SU-DHL-6 (cell line): ENCODE measurements around the gene LAMA1.

Experiments used
- H2AFZ ChIP-seq: fragments of 200-600 bp; sonication (generic); 2 replicates; pipeline ENCODE4 v1.6.1; 2014; ENCODE audit warnings: low read depth, mild to moderate bottlenecking, moderate library complexity, mixed read lengths, antibody characterized with exemption, low read length; ENCODE audit not compliant: severe bottlenecking
- H3F3A ChIP-seq: fragments of 200-600 bp; shearing (Covaris generic); 2 replicates; pipeline ENCODE4 v1.6.0; 2016; ENCODE audit warnings: antibody characterized with exemption, mild to moderate bottlenecking; ENCODE audit not compliant: insufficient read depth
- H3K27ac ChIP-seq: fragments of 200-600 bp; sonication (generic); 2 replicates; pipeline ENCODE4 v1.5.1; 2016; ENCODE audit warnings: low read depth, mild to moderate bottlenecking, low read length, moderate library complexity, mixed read lengths
- H3K27me3 ChIP-seq: fragments of 200-600 bp; sonication (generic), shearing (Covaris generic); 2 replicates; pipeline ENCODE4 v1.6.0; 2014; ENCODE audit warnings: mild to moderate bottlenecking, low read length
- H3K36me3 ChIP-seq: fragments of 200-600 bp; sonication (generic); 2 replicates; pipeline ENCODE4 v1.6.1; 2014; ENCODE audit warnings: mild to moderate bottlenecking, low read length, mixed read lengths
- H3K4me2 ChIP-seq: fragments of 300-600, 200-600 bp; shearing (Covaris generic), sonication (generic); 2 replicates; pipeline ENCODE4 v1.6.0; 2014; ENCODE audit warnings: low read length, low read depth, mild to moderate bottlenecking; ENCODE audit not compliant: poor library complexity, severe bottlenecking
- H3K4me3 ChIP-seq: fragments of 200-600 bp; sonication (generic); 2 replicates; pipeline ENCODE4 v1.5.1; 2014; ENCODE audit warnings: antibody characterized with exemption, low read length, mild to moderate bottlenecking, mixed read lengths; ENCODE audit not compliant: insufficient read depth, poor library complexity, severe bottlenecking
- H3K79me2 ChIP-seq: fragments of 200-600 bp; sonication (generic); 2 replicates; pipeline ENCODE4 v1.6.1; 2014; ENCODE audit warnings: mild to moderate bottlenecking, low read length, moderate library complexity; ENCODE audit not compliant: insufficient read depth
- H3K9ac ChIP-seq: fragments of 200-600 bp; sonication (generic); 2 replicates; pipeline ENCODE4 v1.7.0; 2014; ENCODE audit warnings: mild to moderate bottlenecking, low read length
- H3K9me2 ChIP-seq: fragments of 200-600 bp; sonication (generic); replicated peaks from 2 replicates; pipeline ENCODE4 v1.6.1; 2014; ENCODE audit warnings: low read length; ENCODE audit not compliant: insufficient read depth
- H3K9me3 ChIP-seq: fragments of 200-600 bp; sonication (generic); 2 replicates; pipeline ENCODE4 v1.6.1; 2014; ENCODE audit warnings: low read length, mixed read lengths; ENCODE audit not compliant: insufficient read depth
- H4K20me1 ChIP-seq: fragments of 200-600 bp; sonication (generic); 2 replicates; pipeline ENCODE4 v1.6.1; 2014; ENCODE audit warnings: low read depth, mild to moderate bottlenecking, antibody characterized with exemption, low read length, moderate library complexity, mixed read lengths
- CTCF ChIP-seq: fragments of 200-600 bp; sonication (generic); IDR thresholded peaks from one replicate; pipeline ENCODE4 v1.5.1; 2017; ENCODE audit warnings: antibody characterized with exemption, mild to moderate bottlenecking, low read length, moderate library complexity; ENCODE audit not compliant: insufficient read depth, poor library complexity, severe bottlenecking
- EZH2phosphoT487 ChIP-seq: fragments of 200-600 bp; sonication (generic), shearing (Covaris generic); conservative IDR thresholded peaks from 2 replicates; pipeline ENCODE4 v1.6.1; 2018; ENCODE audit warnings: mild to moderate bottlenecking, antibody characterized with exemption, low read length, moderate library complexity, mixed read lengths

LAMA1 gene

GRCh38 chr18:7164323-7165004 lies 46.9 kb upstream of the LAMA1 start:
- H3K4me3 ChIP-seq, result no peak overlapping the region
- H3K79me2 ChIP-seq, result no peaks in the 10 kb centered on the region
- TF ChIP-seq CTCF (no peak), EZH2phosphoT487 (no peak)
- H3K27ac ChIP-seq, result no peak overlapping the region
- no peak overlapping the region for H3K4me2 ChIP-seq
- H3K9me2 ChIP-seq, result no peaks in the 10 kb centered on the region
- no peaks in the 10 kb centered on the region for H3F3A ChIP-seq
- H3K9me3 ChIP-seq, result no peaks in the 10 kb centered on the region
- H4K20me1 ChIP-seq, result no peaks in the 10 kb centered on the region
- no peak overlapping the region for H3K9ac ChIP-seq
- H3K27me3 ChIP-seq, result no peaks in the 10 kb centered on the region
- H2AFZ ChIP-seq, result no peak overlapping the region
- no peaks in the 10 kb centered on the region for H3K36me3 ChIP-seq

- Histone ChIP-seq H3K4me2 (no peak overlapping the region), H2AFZ (no peak overlapping the region)
These were observed 40.6 kb upstream of the LAMA1 start for GRCh38 chr18:7158216-7158615.

GRCh38 chr18:7157760-7158159 lies 40.2 kb upstream of the LAMA1 start:
- no peak overlapping the region for H3K4me2 ChIP-seq

More at GRCh38 chr18:7158216-7158615, 40.6 kb upstream of the LAMA1 start:
- Histone ChIP-seq H3K9ac (no peak overlapping the region), H3K9me2 (no peaks in the 10 kb centered on the region), H3F3A (no peaks in the 10 kb centered on the region), H3K4me3 (no peak overlapping the region), H4K20me1 (no peaks in the 10 kb centered on the region), H3K79me2 (no peaks in the 10 kb centered on the region), H3K9me3 (no peaks in the 10 kb centered on the region), H3K27me3 (no peaks in the 10 kb centered on the region), H3K27ac (no peak overlapping the region), H3K36me3 (no peaks in the 10 kb centered on the region)
- TF ChIP-seq CTCF, result no peak
- no peak for TF ChIP-seq EZH2phosphoT487

More at GRCh38 chr18:7157760-7158159, 40.2 kb upstream of the LAMA1 start:
- no peak overlapping the region for H3K9ac ChIP-seq
- no peak overlapping the region for H3K27ac ChIP-seq
- H3K36me3 ChIP-seq, result no peaks in the 10 kb centered on the region
- no peak overlapping the region for H2AFZ ChIP-seq
- H3K4me3 ChIP-seq, result no peak overlapping the region
- TF ChIP-seq EZH2phosphoT487, result no peak
- TF ChIP-seq CTCF, result no peak
- no peaks in the 10 kb centered on the region for H3K9me2 ChIP-seq
- no peaks in the 10 kb centered on the region for H3F3A ChIP-seq
- H3K79me2 ChIP-seq, result no peaks in the 10 kb centered on the region
- no peaks in the 10 kb centered on the region for H4K20me1 ChIP-seq
- no peaks in the 10 kb centered on the region for H3K9me3 ChIP-seq
- H3K27me3 ChIP-seq, result no peaks in the 10 kb centered on the region
